Right ventricle myocardium superior (tissue), 1 donor: Measurements from ENCODE around the gene LRMDA. TPM values are rescaled to one million over a fixed set of nuclear protein-coding genes. Genes with fewer than 3 reads are reported as not detected.

Experiments
- ATAC-seq: fragments of 200-7000 bp; cut with Tn5 transposase; one replicate; pipeline ENCODE4 v1.9.1; 2020; ENCODE audit warnings: mild to moderate bottlenecking; ENCODE audit not compliant: poor library complexity
- DNase-seq: peaks from one replicate; pipeline ENCODE4 v3.0.0-alpha.2; 2020
- intact Hi-C: fragments of 100-400 bp; cut with DNase I; formaldehyde crosslinking; loops from one replicate; pipeline ENCODE4 v1.11.2; 2022
- total RNA-seq: library from RNA; stranded (reverse); fragmentation: NEBNext Ultra II Directional; extraction: Animal tissue kit (Norgen Biotek cat#: 25700); gene quantifications from one replicate; pipeline ENCODE4 v1.2.1, GENCODE V29; 2021
- donor health status: DM: no; HTN: yes; CAD: no; lungs with severe emphysema.

Gene LRMDA
- total RNA-seq, 1 donor from 2014 or later: 26.3 TPM

- intact Hi-C loops: no loop called here
- DNase-seq (no peak), ATAC-seq (no peak)
These were observed 393.8 kb downstream of the LRMDA start for GRCh38 chr10:75825235-75825634.

- ATAC-seq (no peak), DNase-seq (no peak)
- intact Hi-C loops: no loop called here
These were observed 394.2 kb downstream of the LRMDA start for GRCh38 chr10:75825661-75826060.

GRCh38 chr10:75826846-75827245, 395.4 kb downstream of the LRMDA start:
- ATAC-seq: no peak
- intact Hi-C loops: no loop called here
- no peak for DNase-seq

GRCh38 chr10:75827587-75828021, 396.2 kb downstream of the LRMDA start:
- no peak for ATAC-seq
- intact Hi-C loops: no loop called here

GRCh38 chr10:75828413-75828812, 397.0 kb downstream of the LRMDA start:
- DNase-seq (no peak), ATAC-seq (no peak)
- intact Hi-C loops: no loop called here

More at GRCh38 chr10:75827587-75828021, 396.2 kb downstream of the LRMDA start:
- no peak for DNase-seq

GRCh38 chr10:75836064-75836463, 404.6 kb downstream of the LRMDA start:
- ATAC-seq (no peak), DNase-seq (no peak)
- intact Hi-C loops: no loop called here

GRCh38 chr10:75838486-75838885, 407.1 kb downstream of the LRMDA start:
- DNase-seq: no peak
- intact Hi-C loops: no loop called here
- no peak for ATAC-seq

- intact Hi-C loops: no loop called here
- DNase-seq (no peak), ATAC-seq (no peak)
These were observed 407.6 kb downstream of the LRMDA start for GRCh38 chr10:75839020-75839419.

- intact Hi-C loops: no loop called here
- ATAC-seq (no peak), DNase-seq (no peak)
These were observed 409.8 kb downstream of the LRMDA start for GRCh38 chr10:75841266-75841665.

GRCh38 chr10:75845176-75845947, 413.9 kb downstream of the LRMDA start:
- ATAC-seq: no peak
- DNase-seq: no peak
- intact Hi-C loops: no loop called here

- ATAC-seq (no peak), DNase-seq (no peak)
- intact Hi-C loops: no loop called here
These were observed 416.1 kb downstream of the LRMDA start for GRCh38 chr10:75847477-75847876.

- no peak for DNase-seq
These were observed 420.3 kb downstream of the LRMDA start for GRCh38 chr10:75851580-75852345.

GRCh38 chr10:75852851-75853484, 421.5 kb downstream of the LRMDA start:
- intact Hi-C loops: no loop called here
- DNase-seq: no peak
- no peak for ATAC-seq

More at GRCh38 chr10:75851580-75852345, 420.3 kb downstream of the LRMDA start:
- ATAC-seq: no peak
- intact Hi-C loops: no loop called here

- intact Hi-C loops: no loop called here
- ATAC-seq (no peak), DNase-seq (no peak)
These were observed 425.9 kb downstream of the LRMDA start for GRCh38 chr10:75857269-75857846.

GRCh38 chr10:75857896-75858295, 426.5 kb downstream of the LRMDA start:
- no peak for ATAC-seq
- intact Hi-C loops: no loop called here
- DNase-seq: no peak

- intact Hi-C loops: no loop called here
- DNase-seq: no peak
- ATAC-seq: no peak
These were observed 426.9 kb downstream of the LRMDA start for GRCh38 chr10:75858339-75858738.

GRCh38 chr10:75859141-75859540, 427.7 kb downstream of the LRMDA start:
- no peak for DNase-seq
- intact Hi-C loops: no loop called here
- ATAC-seq: no peak

- DNase-seq (no peak), ATAC-seq (no peak)
- intact Hi-C loops: no loop called here
These were observed 428.6 kb downstream of the LRMDA start for GRCh38 chr10:75860009-75860408.

GRCh38 chr10:75861582-75861981, 430.2 kb downstream of the LRMDA start:
- DNase-seq (no peak), ATAC-seq (no peak)
- intact Hi-C loops: no loop called here
